Measurements from ENCODE around the gene MARCKS. TPM values are rescaled to one million over a fixed set of nuclear protein-coding genes. Genes with fewer than 3 reads are reported as not detected.

Gene MARCKS
- total and polyA plus RNA-seq, 2 donors (not counting 3 experiments of a cell fraction or from before 2014, with no cell fraction given) = 59.5 to 315 TPM

- no peaks in the 10 kb centered on the region for H3K27me3 ChIP-seq (ENCODE audit: control insufficient read depth in 2 of 2, insufficient read depth in 2 of 2, low read length in 2 of 2)
- no peaks in the 10 kb centered on the region for H3K79me2 ChIP-seq (ENCODE audit: control insufficient read depth, insufficient read depth, low read length)
- DNase-seq (ENCODE audit: low read depth, low spot score) = no peak
- H2AFZ ChIP-seq (ENCODE audit: low read depth, low read length) = no peak overlapping the region
- H3K4me2 ChIP-seq (ENCODE audit: insufficient read depth, low read length) = no peak overlapping the region
- H3K27ac ChIP-seq (ENCODE audit: insufficient read depth, low read depth, low read length) = no peak overlapping the region
- no peaks in the 10 kb centered on the region for H4K20me1 ChIP-seq (replicated peaks; ENCODE audit: control insufficient read depth, extremely low read depth, insufficient read depth, low read length)
- no peaks in the 10 kb centered on the region for H3K9me3 ChIP-seq (replicated peaks; ENCODE audit: control insufficient read depth, insufficient read depth, low read length)
- TF ChIP-seq MAX (IDR thresholded peaks at IDR 0.05; ENCODE audit: insufficient read depth, insufficient read length) (no peak), MYC (IDR thresholded peaks at IDR 0.05; ENCODE audit: low read depth, low read length) (no peak), POLR2AphosphoS5 (IDR thresholded peaks at IDR 0.05; ENCODE audit: insufficient read depth, low read depth, low read length) (no peak), FOS (IDR thresholded peaks at IDR 0.05; ENCODE audit: borderline replicate concordance, insufficient read depth, low read length) (no peak), EZH2 (IDR thresholded peaks at IDR 0.05; ENCODE audit: borderline replicate concordance, low read depth, low read length, severe bottlenecking) (no peak), POLR2A (IDR thresholded peaks at IDR 0.05; ENCODE audit: low read depth, low read length) (no peak), GATA2 (IDR thresholded peaks at IDR 0.05; ENCODE audit: insufficient read depth, insufficient read length, low read depth, low read length) (no peak), CTCF (IDR thresholded peaks at IDR 0.05; ENCODE audit: extremely low read depth in 1 of 2, insufficient read depth in 1 of 2, low read depth in 1 of 2, low read length in 2 of 2) (no peak), JUN (IDR thresholded peaks at IDR 0.05; ENCODE audit: borderline replicate concordance, insufficient read depth, insufficient read length, low read depth) (no peak)
- FAIRE-seq = no peak
- intact Hi-C loops (cut with micrococcal nuclease) (no loop called here), dilution Hi-C loops (cut with MboI; ENCODE audit: extremely low pct_ligation_motif_present, low sequenced_read_pairs) (no loop called here)
- H3K36me3 ChIP-seq (ENCODE audit: control insufficient read depth in 2 of 2, extremely low read depth in 1 of 2, insufficient read depth in 2 of 2, low read length in 2 of 2) = no peaks in the 10 kb centered on the region
- ChIA-PET POLR2A (no interaction called here), CTCF (no interaction called here)
- BruUV-seq (replicated peaks) = no TSS peak
- peaks cover 9% of the 10 kb centered on the region for H3K4me1 ChIP-seq (ENCODE audit: control insufficient read depth, extremely low read depth, insufficient read depth, low read length)
- H3K4me3 ChIP-seq (replicated peaks in 1 of 3; ENCODE audit: insufficient read depth in 1 of 3, low read depth in 1 of 3, low read length in 3 of 3) = no peak overlapping the region
- H3K9ac ChIP-seq (replicated peaks; ENCODE audit: extremely low read depth, insufficient read depth, low read length) = no peak overlapping the region
- no peaks in the 10 kb centered on the region for H3K9me1 ChIP-seq (replicated peaks; ENCODE audit: control insufficient read depth, extremely low read depth, insufficient read depth, low read length)
Observed at GRCh38 chr6:113881478-113881980, 24.4 kb downstream of the MARCKS start.

Measured in endothelial cell of umbilical vein (primary cell).